Measurements from ENCODE around the gene IFT43.

Gene IFT43

DNA sequence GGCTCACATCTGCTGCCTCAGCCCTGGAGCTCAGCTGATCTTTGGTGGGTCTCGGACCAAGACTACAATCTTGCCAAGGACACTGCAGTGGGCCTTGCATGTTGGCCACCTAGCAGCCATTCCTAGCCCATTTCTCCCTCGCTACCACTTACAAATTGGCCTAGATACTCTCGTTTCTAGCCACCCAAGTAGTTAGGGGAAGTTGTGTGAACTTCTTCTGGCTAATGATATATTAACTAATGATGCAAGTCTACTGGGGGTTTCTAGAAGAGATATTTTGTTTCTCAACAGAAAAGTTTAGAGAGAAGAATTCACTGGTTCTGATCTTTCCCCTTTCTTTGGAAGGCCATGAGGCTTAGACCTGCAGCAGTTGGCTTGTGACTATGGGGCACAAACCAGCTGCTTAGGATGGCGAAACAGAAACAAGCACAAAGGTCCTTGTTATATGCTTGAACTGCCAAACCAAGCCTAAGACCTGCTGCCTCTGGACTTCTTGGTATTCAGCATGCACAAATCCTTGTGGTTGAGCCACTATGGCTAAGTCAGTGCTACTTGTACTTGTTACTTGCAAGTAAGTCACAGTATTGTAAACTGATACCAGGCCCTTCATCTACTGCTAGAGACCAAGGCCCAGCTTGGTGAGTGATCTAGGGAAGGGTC, 135.7 kb downstream of the IFT43 start:
- POLR2A ChIA-PET, result no interaction called here
- CTCF ChIA-PET, result interaction anchor here (1.2 kb wide), 2 partner anchors 27 to 115 kb away, joined by 3 to 4 read pairs; no protein-coding TSS in a partner anchor

DNA sequence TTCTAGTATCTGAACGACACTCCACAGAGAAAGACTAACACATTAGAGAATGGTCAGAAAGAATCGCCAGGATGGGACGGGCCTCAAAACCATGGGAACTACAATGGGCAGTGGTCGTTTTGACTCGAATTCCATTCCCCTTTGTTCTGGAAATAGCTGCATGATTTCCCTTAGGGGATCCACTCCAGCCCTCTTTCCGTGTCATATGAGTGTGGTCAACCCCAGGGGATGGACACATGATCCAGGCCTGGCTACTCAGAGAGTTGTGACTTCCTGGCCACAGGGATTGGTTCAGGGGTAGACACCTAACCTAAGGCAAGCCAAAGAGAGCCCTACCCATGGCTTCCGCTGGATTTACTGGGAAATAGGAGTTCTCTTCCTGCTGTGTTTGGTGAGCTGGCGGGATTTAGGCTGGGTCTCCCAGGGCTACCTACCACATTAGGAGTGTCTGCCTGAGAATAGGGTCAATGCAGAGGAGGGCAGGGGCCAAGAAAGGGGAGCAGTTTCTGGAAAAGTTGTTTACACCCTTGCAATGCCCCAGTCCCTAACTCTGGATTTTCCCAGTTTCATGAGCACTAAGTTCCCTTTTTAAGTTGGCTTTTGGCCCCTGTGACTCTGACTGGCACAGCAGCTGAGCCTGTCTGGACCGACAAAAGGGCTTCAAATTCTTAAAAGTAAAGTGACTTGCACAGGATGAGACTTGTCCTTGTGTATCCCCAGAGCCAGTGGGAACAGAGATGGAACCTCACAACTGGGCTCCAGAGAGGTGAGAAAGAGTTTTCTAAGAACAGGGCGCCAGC, 138.1 kb downstream of the IFT43 start:
- CTCF ChIA-PET, result interaction anchor here (0.8 to 1.9 kb wide), 3 partner anchors 9 to 21 kb away, joined by 3 to 6 read pairs (median 3); no protein-coding TSS in a partner anchor
- no peak for DNase-seq (ENCODE audit: extremely low spot score)
- POLR2A ChIA-PET, result no interaction called here
- TF ChIP-seq, protein P1, sequence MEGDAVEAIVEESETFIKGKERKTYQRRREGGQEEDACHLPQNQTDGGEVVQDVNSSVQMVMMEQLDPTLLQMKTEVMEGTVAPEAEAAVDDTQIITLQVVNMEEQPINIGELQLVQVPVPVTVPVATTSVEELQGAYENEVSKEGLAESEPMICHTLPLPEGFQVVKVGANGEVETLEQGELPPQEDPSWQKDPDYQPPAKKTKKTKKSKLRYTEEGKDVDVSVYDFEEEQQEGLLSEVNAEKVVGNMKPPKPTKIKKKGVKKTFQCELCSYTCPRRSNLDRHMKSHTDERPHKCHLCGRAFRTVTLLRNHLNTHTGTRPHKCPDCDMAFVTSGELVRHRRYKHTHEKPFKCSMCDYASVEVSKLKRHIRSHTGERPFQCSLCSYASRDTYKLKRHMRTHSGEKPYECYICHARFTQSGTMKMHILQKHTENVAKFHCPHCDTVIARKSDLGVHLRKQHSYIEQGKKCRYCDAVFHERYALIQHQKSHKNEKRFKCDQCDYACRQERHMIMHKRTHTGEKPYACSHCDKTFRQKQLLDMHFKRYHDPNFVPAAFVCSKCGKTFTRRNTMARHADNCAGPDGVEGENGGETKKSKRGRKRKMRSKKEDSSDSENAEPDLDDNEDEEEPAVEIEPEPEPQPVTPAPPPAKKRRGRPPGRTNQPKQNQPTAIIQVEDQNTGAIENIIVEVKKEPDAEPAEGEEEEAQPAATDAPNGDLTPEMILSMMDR (IDR thresholded peaks at IDR 0.05; ENCODE audit: control extremely low read depth, extremely low read depth, low read depth, missing control alignments), result no peak

More for the DNA sequence above, 135.7 kb downstream of the IFT43 start:
- TF ChIP-seq, protein P1 (IDR thresholded peaks at IDR 0.05; ENCODE audit: control extremely low read depth, extremely low read depth, low read depth, missing control alignments), result no peak
- no peak for DNase-seq (ENCODE audit: extremely low spot score)

DNA sequence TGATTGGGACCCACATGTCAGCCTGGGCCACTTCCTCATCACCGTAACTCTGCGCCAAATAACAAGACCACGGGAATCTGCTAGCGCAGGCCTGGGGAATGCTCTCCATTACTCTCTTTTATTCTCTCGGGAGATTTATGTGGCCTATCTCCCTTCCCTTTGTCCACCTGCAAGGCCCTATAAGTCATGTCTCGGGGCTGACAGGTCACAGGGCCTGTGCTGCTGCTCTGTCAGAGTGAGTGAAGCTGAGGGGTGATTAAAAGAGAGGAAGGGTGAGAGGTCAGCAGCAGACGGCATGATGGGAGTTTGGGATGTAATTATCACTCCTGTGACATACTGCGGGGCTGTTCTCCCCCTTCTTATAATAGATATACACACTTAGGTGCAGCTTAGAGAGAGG, 139.9 kb downstream of the IFT43 start:
- DNase-seq (ENCODE audit: extremely low spot score), result no peak
- CTCF ChIA-PET, result interaction anchor here (0.9 to 1.9 kb wide), 2 partner anchors 9 to 13 kb away, joined by 3 to 6 read pairs; no protein-coding TSS in a partner anchor
- POLR2A ChIA-PET, result no interaction called here
- TF ChIP-seq, protein P1 (IDR thresholded peaks at IDR 0.05; ENCODE audit: control extremely low read depth, extremely low read depth, low read depth, missing control alignments), result no peak

DNA sequence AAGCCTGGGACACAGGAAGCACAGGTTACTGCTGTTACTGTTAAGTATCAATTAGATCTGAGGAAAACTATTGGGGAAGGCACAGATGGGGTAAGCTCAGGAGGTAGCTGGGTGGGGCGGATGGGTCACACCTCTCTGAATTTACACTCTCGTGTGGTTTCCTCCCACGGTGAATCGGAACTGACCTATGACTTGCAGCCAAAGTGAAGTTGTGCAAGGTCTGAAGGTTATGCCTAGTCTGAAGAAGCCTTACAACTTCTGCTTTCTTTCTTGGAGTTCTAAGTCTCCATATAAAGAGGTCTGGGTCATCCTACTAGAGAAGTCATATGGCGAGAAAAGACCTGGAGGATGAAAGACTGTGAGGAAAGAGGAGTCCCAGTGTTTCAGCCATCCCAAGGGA, 140.5 kb downstream of the IFT43 start:
- POLR2A ChIA-PET, result no interaction called here
- CTCF ChIA-PET, result interaction anchor here (0.6 kb wide), 1 partner anchor 12 kb away, joined by 3 read pairs; no protein-coding TSS in a partner anchor
- TF ChIP-seq, protein P1 (IDR thresholded peaks at IDR 0.05; ENCODE audit: control extremely low read depth, extremely low read depth, low read depth, missing control alignments), result no peak
- no peak for DNase-seq (ENCODE audit: extremely low spot score)

DNA sequence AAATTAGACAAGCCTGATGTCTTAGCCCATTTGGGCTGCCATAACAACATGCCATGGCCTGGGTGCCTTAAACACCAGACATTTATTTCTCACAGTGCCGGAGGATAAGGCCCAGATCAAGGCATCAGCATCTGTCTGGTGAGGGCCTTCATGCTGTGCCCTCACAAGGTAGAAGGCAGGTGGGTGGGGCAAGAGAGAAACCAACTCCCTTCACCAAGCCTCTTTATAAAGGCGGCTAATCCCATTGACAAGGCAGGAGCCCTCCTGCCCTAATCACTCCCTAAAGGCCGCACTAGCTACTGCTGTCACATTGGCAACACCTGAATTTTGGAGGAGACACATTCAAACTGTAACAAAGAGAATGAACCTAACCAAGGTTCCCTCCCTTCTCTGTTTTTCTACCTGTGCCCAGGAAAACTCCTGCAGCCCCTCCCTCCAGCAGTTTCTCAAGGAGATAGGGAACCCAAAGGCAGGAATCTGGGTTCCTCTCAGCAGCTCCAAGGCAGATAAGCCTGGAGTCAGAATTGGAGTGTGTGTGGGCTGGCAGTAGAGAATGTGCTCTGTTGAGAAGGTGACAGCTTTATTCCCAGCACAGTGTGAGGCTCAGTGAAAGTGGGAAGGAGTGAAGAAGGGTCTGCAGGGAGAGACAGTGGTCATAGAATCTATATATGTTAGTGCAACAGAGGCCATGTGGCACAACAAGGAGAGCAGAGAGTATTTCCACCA, 144.5 kb downstream of the IFT43 start:
- CTCF ChIA-PET, result interaction anchor here (0.9 kb wide), 1 partner anchor 10 kb away, joined by 3 read pairs; no protein-coding TSS in a partner anchor
- no peak for DNase-seq (ENCODE audit: extremely low spot score)
- POLR2A ChIA-PET, result no interaction called here
- TF ChIP-seq, protein P1 (IDR thresholded peaks at IDR 0.05; ENCODE audit: control extremely low read depth, extremely low read depth, low read depth, missing control alignments), result no peak

Measured in GM10248 (cell line).